Epithelial cell of esophagus (primary cell): ENCODE data around the gene SMYD3.
A peak's percentile ranks its signal among the peaks of the same experiment; 100 is the strongest.

ENCODE experiments used
- DNase-seq: peaks from one replicate; pipeline ENCODE4 v3.0.0; 2010; ENCODE audit warnings: low read depth
- H3K4me3 ChIP-seq: 2 replicates; pipeline ENCODE4 v1.5.1; 2011; ENCODE audit warnings: mild to moderate bottlenecking, low read length, control low read depth
- CTCF ChIP-seq: IDR thresholded peaks from 2 replicates; pipeline ENCODE4 v1.5.1; 2011; ENCODE audit warnings: low read depth, mild to moderate bottlenecking, low read length, control low read depth, inconsistent platforms; ENCODE audit not compliant: insufficient read depth; ENCODE audit errors: missing control alignments

SMYD3 gene

GRCh38 chr1:246398126-246398813 lies 108.8 kb downstream of the SMYD3 start:
- H3K4me3 ChIP-seq, result no peak overlapping the region
- no peak for TF ChIP-seq CTCF
- no peak for DNase-seq

- TF ChIP-seq CTCF, result no peak
- DNase-seq, result no peak
- no peak overlapping the region for H3K4me3 ChIP-seq
These were observed 110.0 kb downstream of the SMYD3 start for GRCh38 chr1:246397046-246397445.

GRCh38 chr1:246396322-246396721 lies 110.8 kb downstream of the SMYD3 start:
- DNase-seq, result no peak
- TF ChIP-seq CTCF, result no peak
- no peak overlapping the region for H3K4me3 ChIP-seq

- no peak overlapping the region for H3K4me3 ChIP-seq
- no peak for DNase-seq
- no peak for TF ChIP-seq CTCF
These were observed 113.0 kb downstream of the SMYD3 start for GRCh38 chr1:246394121-246394520.

GRCh38 chr1:246390855-246391254 lies 116.2 kb downstream of the SMYD3 start:
- TF ChIP-seq CTCF, result no peak

GRCh38 chr1:246384616-246385015 lies 122.5 kb downstream of the SMYD3 start:
- no peak for DNase-seq
- no peak for TF ChIP-seq CTCF
- H3K4me3 ChIP-seq, result no peak overlapping the region

More at GRCh38 chr1:246390855-246391254, 116.2 kb downstream of the SMYD3 start:
- no peak for DNase-seq
- H3K4me3 ChIP-seq, result no peak overlapping the region

GRCh38 chr1:246383791-246384190 lies 123.3 kb downstream of the SMYD3 start:
- peak; percentile 64 for DNase-seq
- H3K4me3 ChIP-seq, result no peak overlapping the region
- no peak for TF ChIP-seq CTCF
